ENCODE results near the gene HCAR1.

DNA sequence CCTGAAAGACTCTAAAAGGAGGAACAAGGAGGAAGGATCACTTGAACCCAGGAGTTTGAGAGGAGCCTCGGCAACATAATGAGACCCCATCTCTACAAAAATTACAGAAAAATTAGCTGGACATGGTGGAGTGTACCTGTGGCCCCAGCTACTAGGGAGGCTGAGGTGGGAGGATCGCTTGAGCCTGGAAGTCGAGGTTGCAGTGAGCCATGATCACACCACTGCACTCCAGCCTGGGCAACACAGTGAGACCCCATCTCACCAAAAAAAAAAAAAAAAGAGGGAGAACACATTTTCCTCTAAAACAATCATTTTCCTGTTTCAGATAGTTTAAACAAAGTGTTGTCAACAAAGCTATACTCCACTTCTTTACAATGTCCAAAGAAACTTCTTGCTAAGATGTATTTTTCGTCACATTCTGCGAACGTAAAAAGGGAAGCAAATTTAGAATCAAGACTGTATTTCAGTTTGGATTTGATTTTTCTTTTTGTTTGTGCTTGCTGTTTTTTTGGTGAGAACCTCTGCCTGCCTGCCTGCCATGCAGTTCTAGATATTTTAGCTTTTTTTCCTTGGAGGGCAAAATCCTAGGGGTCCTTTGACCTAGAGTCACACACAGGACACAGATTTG, 5.1 kb downstream of the HCAR1 start:
- TF ChIP-seq, protein P1, sequence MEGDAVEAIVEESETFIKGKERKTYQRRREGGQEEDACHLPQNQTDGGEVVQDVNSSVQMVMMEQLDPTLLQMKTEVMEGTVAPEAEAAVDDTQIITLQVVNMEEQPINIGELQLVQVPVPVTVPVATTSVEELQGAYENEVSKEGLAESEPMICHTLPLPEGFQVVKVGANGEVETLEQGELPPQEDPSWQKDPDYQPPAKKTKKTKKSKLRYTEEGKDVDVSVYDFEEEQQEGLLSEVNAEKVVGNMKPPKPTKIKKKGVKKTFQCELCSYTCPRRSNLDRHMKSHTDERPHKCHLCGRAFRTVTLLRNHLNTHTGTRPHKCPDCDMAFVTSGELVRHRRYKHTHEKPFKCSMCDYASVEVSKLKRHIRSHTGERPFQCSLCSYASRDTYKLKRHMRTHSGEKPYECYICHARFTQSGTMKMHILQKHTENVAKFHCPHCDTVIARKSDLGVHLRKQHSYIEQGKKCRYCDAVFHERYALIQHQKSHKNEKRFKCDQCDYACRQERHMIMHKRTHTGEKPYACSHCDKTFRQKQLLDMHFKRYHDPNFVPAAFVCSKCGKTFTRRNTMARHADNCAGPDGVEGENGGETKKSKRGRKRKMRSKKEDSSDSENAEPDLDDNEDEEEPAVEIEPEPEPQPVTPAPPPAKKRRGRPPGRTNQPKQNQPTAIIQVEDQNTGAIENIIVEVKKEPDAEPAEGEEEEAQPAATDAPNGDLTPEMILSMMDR (IDR thresholded peaks at IDR 0.05; ENCODE audit: low read depth, low read length, poor library complexity, severe bottlenecking): no peak
- TF ChIP-seq EZH2phosphoT487 (IDR thresholded peaks at IDR 0.05; ENCODE audit: borderline replicate concordance, low read length): no peak
